Measurements from ENCODE around the gene RRP36. TPM values are rescaled to one million over a fixed set of nuclear protein-coding genes. Genes with fewer than 3 reads are reported as not detected.

The RRP36 gene
- total RNA-seq, 1 donor from 2014 or later = 24.8 TPM

DNA sequence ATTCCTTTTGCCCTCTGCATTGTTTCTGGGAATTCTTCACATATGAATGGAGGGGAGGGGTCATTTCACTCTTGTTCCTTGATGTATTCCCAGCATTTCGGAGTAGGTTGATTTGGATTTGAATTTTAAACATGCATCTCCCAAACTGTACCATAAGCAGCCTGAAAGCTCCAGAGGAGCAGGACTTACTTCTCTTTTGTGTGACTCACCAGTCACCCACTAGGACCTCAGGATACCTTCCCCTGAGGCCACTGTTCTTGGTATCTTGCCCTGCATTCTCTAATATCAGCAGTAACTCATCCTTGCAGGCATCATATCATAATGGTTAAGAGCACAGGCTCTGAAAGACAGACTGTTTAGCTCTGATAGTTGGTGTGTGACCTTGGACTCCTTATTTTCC, 37.1 kb downstream of the RRP36 start:
- Histone ChIP-seq H3K27ac (replicated peaks) (peak overlapping the region; percentile 93), H3K9me3 (replicated peaks) (no peaks in the 10 kb centered on the region), H3K36me3 (peaks cover 44% of the 10 kb centered on the region), H3K4me3 (peak overlapping the region; percentile 82), H3K27me3 (ENCODE audit: low read depth) (no peaks in the 10 kb centered on the region), H3K4me1 (peaks cover 48% of the 10 kb centered on the region)
- DNase-seq = no peak
- intact Hi-C loops (cut with micrococcal nuclease) = no loop called here
- no peak for TF ChIP-seq CTCF (IDR thresholded peaks at IDR 0.05; ENCODE audit: borderline replicate concordance)

DNA sequence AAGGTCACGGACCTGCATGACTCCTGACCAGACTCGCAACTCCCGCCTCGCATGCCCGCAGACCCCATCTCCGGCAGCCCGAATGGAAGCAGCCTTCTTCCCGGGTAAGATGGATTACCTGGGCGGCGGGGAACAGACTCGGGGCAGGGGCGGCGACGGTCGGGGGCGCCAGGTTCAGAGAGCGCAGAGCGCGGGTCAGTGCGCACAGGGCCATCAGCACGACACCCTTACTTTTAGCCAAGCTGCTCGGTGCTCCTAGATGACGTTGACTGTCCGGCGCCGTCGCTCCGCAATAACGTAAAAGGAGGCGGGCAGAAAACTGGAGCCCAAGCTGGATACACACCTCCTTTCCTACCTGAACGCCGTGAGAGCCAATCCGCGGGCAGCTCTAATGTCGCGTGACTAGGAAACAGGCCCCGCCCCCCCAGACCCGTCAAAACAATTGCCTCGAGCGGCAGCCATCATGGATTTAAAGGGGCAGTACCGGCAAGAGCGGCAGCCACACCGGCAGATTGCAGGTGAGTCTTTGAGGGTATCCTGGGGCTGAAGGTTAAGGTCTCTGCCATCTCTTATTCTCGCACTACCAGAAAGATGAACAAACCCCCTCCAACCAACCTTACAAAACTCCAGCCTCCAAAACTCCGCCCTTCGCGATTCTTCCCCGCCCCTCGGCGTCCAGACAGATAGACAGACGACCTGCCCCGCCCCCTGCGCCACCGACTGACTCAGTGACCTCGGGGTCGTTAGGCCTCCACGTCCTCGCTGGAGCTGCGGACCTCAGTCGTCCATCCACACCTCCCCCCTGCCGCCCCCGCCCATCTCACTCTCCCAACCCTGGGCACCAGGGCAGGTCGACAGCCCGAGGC, 38.0 kb downstream of the RRP36 start, which contains the start of the genes KLC4 and MRPL2:
KLC4 (plus strand) TSS at position 464 of the 866 bp plus-strand sequence. CDS start 1,705 bp downstream, outside the sequence.
MRPL2 (minus strand) TSS at position 267 of the 866 bp plus-strand sequence; CDS start at position 214, 53 bp downstream.
- H3K27ac ChIP-seq (replicated peaks) = peak within 1 kb of the TSS; percentile 93
- peaks cover 41% of the 10 kb centered on the region for H3K4me1 ChIP-seq
- DNase-seq = peak; percentile 99
- TF ChIP-seq CTCF (IDR thresholded peaks at IDR 0.05; ENCODE audit: borderline replicate concordance) = no peak
- H3K9me3 ChIP-seq (replicated peaks) = no peaks in the 10 kb centered on the region
- intact Hi-C loops (cut with micrococcal nuclease) = no loop called here
- peak within 1 kb of the TSS; percentile 82 for H3K4me3 ChIP-seq
- H3K27me3 ChIP-seq (ENCODE audit: low read depth) = no peaks in the 10 kb centered on the region
- peaks cover 53% of the 10 kb centered on the region for H3K36me3 ChIP-seq

DNA sequence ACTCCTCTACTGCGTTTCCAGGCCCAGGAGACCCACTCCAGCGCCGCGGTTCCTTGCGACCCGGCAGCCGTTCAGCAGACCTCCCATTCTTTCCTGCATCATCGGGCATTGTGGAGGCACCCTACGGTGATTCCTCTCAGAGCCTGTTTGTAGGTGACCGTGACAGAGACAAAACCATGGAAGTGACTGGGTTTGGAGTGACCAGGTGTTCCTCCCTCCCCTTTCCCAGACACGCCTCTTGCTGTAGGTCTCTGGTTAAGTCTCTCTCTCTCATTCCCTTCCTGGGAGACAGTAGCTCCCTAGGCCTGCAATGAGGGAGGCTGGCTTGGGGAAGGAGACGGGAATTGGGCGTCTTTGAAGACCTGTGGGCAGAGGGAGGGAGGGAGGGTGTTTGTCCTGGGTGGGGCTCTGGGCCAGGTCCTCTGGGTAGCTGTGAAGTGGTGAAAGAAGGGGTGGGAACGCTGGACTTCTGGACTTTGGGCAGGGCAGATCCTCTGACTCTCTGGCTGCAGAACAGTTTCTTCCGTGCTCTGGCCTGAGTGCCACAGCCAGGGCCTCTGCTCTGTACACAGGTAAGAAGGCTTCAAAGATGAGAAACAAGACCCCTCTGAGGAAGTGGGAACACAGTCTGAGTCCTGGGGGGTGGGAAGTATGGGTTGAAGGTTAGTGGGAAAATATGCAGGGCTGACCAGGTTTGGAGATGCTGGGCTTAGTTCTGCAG, 38.8 kb downstream of the RRP36 start:
- Histone ChIP-seq H3K27ac (replicated peaks) (peak overlapping the region; percentile 93), H3K36me3 (peaks cover 55% of the 10 kb centered on the region), H3K4me1 (peaks cover 37% of the 10 kb centered on the region), H3K27me3 (ENCODE audit: low read depth) (no peaks in the 10 kb centered on the region), H3K4me3 (peak overlapping the region; percentile 82), H3K9me3 (replicated peaks) (no peaks in the 10 kb centered on the region)
- intact Hi-C loops (cut with micrococcal nuclease) = no loop called here
- no peak for DNase-seq
- TF ChIP-seq CTCF (IDR thresholded peaks at IDR 0.05; ENCODE audit: borderline replicate concordance) = no peak

GRCh38 chr6:43060755-43061633, 39.6 kb downstream of the RRP36 start:
- H3K27ac ChIP-seq (replicated peaks) = peak overlapping the region; percentile 93
- H3K9me3 ChIP-seq (replicated peaks) = no peaks in the 10 kb centered on the region
- H3K36me3 ChIP-seq = peaks cover 55% of the 10 kb centered on the region
- intact Hi-C loops (cut with micrococcal nuclease) = no loop called here
- H3K4me1 ChIP-seq = peaks cover 37% of the 10 kb centered on the region
- no peak for TF ChIP-seq CTCF (IDR thresholded peaks at IDR 0.05; ENCODE audit: borderline replicate concordance)
- peak overlapping the region; percentile 82 for H3K4me3 ChIP-seq
- DNase-seq = no peak
- no peaks in the 10 kb centered on the region for H3K27me3 ChIP-seq (ENCODE audit: low read depth)

DNA sequence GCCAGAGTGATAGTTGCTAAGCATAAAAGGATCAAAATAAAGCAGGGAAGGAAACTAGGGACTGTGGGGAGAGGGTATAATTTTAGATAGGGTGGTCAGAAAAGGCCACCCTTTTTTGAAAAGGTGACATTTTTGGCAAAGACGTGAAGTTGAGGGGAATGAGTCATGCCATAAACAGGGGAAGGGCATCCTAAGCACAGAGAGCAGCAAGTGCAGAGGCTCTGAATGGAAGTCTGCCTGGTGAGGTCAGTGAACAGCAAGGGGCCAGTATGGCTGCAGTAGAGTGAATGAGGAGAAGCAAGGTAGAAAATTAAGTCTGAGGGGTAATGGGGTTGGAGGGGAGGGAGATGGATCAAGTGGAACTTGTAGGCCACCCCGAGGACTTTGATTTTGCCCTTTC, 40.4 kb downstream of the RRP36 start:
- Histone ChIP-seq H3K27ac (replicated peaks) (no peak overlapping the region), H3K36me3 (peaks cover 55% of the 10 kb centered on the region), H3K4me3 (no peak overlapping the region), H3K4me1 (peaks cover 37% of the 10 kb centered on the region), H3K9me3 (replicated peaks) (no peaks in the 10 kb centered on the region), H3K27me3 (ENCODE audit: low read depth) (no peaks in the 10 kb centered on the region)
- no peak for DNase-seq
- no peak for TF ChIP-seq CTCF (IDR thresholded peaks at IDR 0.05; ENCODE audit: borderline replicate concordance)
- intact Hi-C loops (cut with micrococcal nuclease) = no loop called here

All from left ventricle myocardium inferior (tissue), 1 donor.